ENCODE results near the gene GPC6. TPM values are rescaled to one million over a fixed set of nuclear protein-coding genes. Genes with fewer than 3 reads are reported as not detected.

Gene GPC6
- total and polyA plus RNA-seq, 4 donors, result 5.9 to 29.1 (median 18.2) TPM

DNA sequence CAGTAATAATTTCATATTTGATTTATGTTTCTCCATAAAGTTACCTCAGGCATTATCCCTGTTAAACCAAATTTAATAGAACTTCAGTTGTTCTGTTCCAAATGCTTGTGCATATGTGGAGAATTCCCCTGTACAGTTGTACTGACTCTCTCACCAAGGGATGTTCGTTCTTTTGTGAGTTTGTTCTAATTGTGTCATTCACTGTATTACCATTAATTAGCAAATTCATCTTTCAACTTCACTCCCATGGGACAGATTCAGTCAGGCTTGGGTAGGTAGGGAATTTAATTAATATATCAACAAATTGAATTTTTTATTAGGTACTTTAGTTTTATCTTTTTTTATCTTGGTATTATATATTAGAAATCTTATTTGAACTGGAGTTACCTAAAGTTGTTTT, 987.5 kb downstream of the GPC6 start:
- no peaks in the 10 kb centered on the region for H3K36me3 ChIP-seq (ENCODE audit: control insufficient read depth in 4 of 4, insufficient read depth in 3 of 4, low read depth in 1 of 4, low read length in 3 of 4)
- TF ChIP-seq HNF4A (conservative IDR thresholded peaks at IDR 0.05), result no peak
- no peak for TF ChIP-seq RXRA (IDR thresholded peaks at IDR 0.05)
- TF ChIP-seq, protein P1, sequence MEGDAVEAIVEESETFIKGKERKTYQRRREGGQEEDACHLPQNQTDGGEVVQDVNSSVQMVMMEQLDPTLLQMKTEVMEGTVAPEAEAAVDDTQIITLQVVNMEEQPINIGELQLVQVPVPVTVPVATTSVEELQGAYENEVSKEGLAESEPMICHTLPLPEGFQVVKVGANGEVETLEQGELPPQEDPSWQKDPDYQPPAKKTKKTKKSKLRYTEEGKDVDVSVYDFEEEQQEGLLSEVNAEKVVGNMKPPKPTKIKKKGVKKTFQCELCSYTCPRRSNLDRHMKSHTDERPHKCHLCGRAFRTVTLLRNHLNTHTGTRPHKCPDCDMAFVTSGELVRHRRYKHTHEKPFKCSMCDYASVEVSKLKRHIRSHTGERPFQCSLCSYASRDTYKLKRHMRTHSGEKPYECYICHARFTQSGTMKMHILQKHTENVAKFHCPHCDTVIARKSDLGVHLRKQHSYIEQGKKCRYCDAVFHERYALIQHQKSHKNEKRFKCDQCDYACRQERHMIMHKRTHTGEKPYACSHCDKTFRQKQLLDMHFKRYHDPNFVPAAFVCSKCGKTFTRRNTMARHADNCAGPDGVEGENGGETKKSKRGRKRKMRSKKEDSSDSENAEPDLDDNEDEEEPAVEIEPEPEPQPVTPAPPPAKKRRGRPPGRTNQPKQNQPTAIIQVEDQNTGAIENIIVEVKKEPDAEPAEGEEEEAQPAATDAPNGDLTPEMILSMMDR (IDR thresholded peaks at IDR 0.05; ENCODE audit: low read depth, low read length, missing input control), result no peak
- TF ChIP-seq FOXA1 (IDR thresholded peaks at IDR 0.05), result no peak
- TF ChIP-seq JUND (IDR thresholded peaks at IDR 0.05), result no peak
- no peak for TF ChIP-seq HNF4G (IDR thresholded peaks at IDR 0.05)
- no peaks in the 10 kb centered on the region for H3K27me3 ChIP-seq (ENCODE audit: control insufficient read depth in 4 of 4, insufficient read depth in 4 of 4, low read length in 3 of 4)
- DNase-seq (ENCODE audit: low spot score), result no peak
- 92% methylated on average over 1 of the region's 1 CpG for WGBS
- H3K9me3 ChIP-seq (ENCODE audit: control insufficient read depth in 4 of 4, low read length in 3 of 4), result no peaks in the 10 kb centered on the region
- no peaks in the 10 kb centered on the region for H3K4me1 ChIP-seq (ENCODE audit: control insufficient read depth in 4 of 4, insufficient read depth in 4 of 4, low read length in 3 of 4)
- H3K27ac ChIP-seq (ENCODE audit: low read depth in 1 of 2, low read length in 2 of 2), result no peak overlapping the region
- H3K9ac ChIP-seq (ENCODE audit: low read depth in 1 of 2, low read length in 2 of 2), result no peak overlapping the region
- H3K4me3 ChIP-seq (ENCODE audit: low read depth in 1 of 3, low read length in 3 of 3), result no peak overlapping the region

- H3K9ac ChIP-seq (ENCODE audit: low read depth in 1 of 2, low read length in 2 of 2), result no peak overlapping the region
- H3K4me3 ChIP-seq (ENCODE audit: low read depth in 1 of 3, low read length in 3 of 3), result no peak overlapping the region
- no peak overlapping the region for H3K27ac ChIP-seq (ENCODE audit: low read depth in 1 of 2, low read length in 2 of 2)
- TF ChIP-seq FOXA1 (IDR thresholded peaks at IDR 0.05) (no peak), FOXA2 (IDR thresholded peaks at IDR 0.05) (no peak), JUND (IDR thresholded peaks at IDR 0.05) (no peak), HNF4A (conservative IDR thresholded peaks at IDR 0.05) (no peak)
- TF ChIP-seq, protein P1 (IDR thresholded peaks at IDR 0.05; ENCODE audit: low read depth, low read length, missing input control), result no peak
- no peak for DNase-seq (ENCODE audit: low spot score)
- 93% methylated on average over 3 of the region's 3 CpGs for WGBS
- H3K4me1 ChIP-seq (ENCODE audit: control insufficient read depth in 4 of 4, insufficient read depth in 4 of 4, low read length in 3 of 4), result no peaks in the 10 kb centered on the region
- H3K36me3 ChIP-seq (ENCODE audit: control insufficient read depth in 4 of 4, insufficient read depth in 3 of 4, low read depth in 1 of 4, low read length in 3 of 4), result no peaks in the 10 kb centered on the region
- no peaks in the 10 kb centered on the region for H3K9me3 ChIP-seq (ENCODE audit: control insufficient read depth in 4 of 4, low read length in 3 of 4)
- H3K27me3 ChIP-seq (ENCODE audit: control insufficient read depth in 4 of 4, insufficient read depth in 4 of 4, low read length in 3 of 4), result no peaks in the 10 kb centered on the region
Observed at GRCh38 chr13:94214975-94215374, 988.4 kb downstream of the GPC6 start.

GRCh38 chr13:94216476-94216875, 989.9 kb downstream of the GPC6 start:
- no peak for DNase-seq (ENCODE audit: low spot score)
- H3K9ac ChIP-seq (ENCODE audit: low read depth in 1 of 2, low read length in 2 of 2), result no peak overlapping the region
- no peaks in the 10 kb centered on the region for H3K36me3 ChIP-seq (ENCODE audit: control insufficient read depth in 4 of 4, insufficient read depth in 3 of 4, low read depth in 1 of 4, low read length in 3 of 4)
- no peaks in the 10 kb centered on the region for H3K9me3 ChIP-seq (ENCODE audit: control insufficient read depth in 4 of 4, low read length in 3 of 4)
- no peaks in the 10 kb centered on the region for H3K27me3 ChIP-seq (ENCODE audit: control insufficient read depth in 4 of 4, insufficient read depth in 4 of 4, low read length in 3 of 4)
- H3K4me1 ChIP-seq (ENCODE audit: control insufficient read depth in 4 of 4, insufficient read depth in 4 of 4, low read length in 3 of 4), result no peaks in the 10 kb centered on the region
- 77% methylated on average over 1 of the region's 1 CpG for WGBS
- H3K4me3 ChIP-seq (ENCODE audit: low read depth in 1 of 3, low read length in 3 of 3), result no peak overlapping the region
- no peak overlapping the region for H3K27ac ChIP-seq (ENCODE audit: low read depth in 1 of 2, low read length in 2 of 2)
- no peak for TF ChIP-seq MAX (IDR thresholded peaks at IDR 0.05)
- no peak for TF ChIP-seq SP1 (IDR thresholded peaks at IDR 0.05)

DNA sequence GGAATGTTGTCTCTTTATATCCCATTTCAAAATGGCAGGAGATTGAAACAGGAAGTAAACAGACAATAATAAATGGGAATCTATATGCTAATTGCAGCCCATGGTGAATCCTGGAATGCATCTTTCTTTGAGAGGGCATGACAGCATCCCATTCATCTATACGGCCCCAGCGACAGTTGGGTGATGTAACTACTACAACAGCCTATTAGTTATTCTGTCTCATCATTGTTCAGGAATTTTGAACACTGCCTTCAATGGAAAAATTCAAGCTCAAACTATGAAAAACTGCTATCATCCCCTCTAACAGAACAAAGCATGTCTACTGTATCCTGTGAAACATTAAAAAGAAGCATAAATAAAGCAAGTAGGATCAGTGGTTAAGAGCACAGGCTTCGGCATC, 990.8 kb downstream of the GPC6 start:
- TF ChIP-seq FOXA1 (IDR thresholded peaks at IDR 0.05), result no peak
- TF ChIP-seq FOXA2 (IDR thresholded peaks at IDR 0.05), result no peak
- no peak for TF ChIP-seq TAF1 (conservative IDR thresholded peaks at IDR 0.05)
- no peak for TF ChIP-seq RXRA (IDR thresholded peaks at IDR 0.05)
- TF ChIP-seq RAD21 (IDR thresholded peaks at IDR 0.05), result no peak
- TF ChIP-seq NR2F2 (IDR thresholded peaks at IDR 0.05), result no peak
- no peak for TF ChIP-seq MAX (IDR thresholded peaks at IDR 0.05)
- TF ChIP-seq GABPA (IDR thresholded peaks at IDR 0.05 in 1 of 2, conservative IDR thresholded peaks at IDR 0.05 in 1 of 2), result no peak
- no peak overlapping the region for H3K9ac ChIP-seq (ENCODE audit: low read depth in 1 of 2, low read length in 2 of 2)
- no peaks in the 10 kb centered on the region for H3K36me3 ChIP-seq (ENCODE audit: control insufficient read depth in 4 of 4, insufficient read depth in 3 of 4, low read depth in 1 of 4, low read length in 3 of 4)
- H3K9me3 ChIP-seq (ENCODE audit: control insufficient read depth in 4 of 4, low read length in 3 of 4), result no peaks in the 10 kb centered on the region
- no peaks in the 10 kb centered on the region for H3K27me3 ChIP-seq (ENCODE audit: control insufficient read depth in 4 of 4, insufficient read depth in 4 of 4, low read length in 3 of 4)
- WGBS, result 96% methylated on average over 3 of the region's 3 CpGs
- DNase-seq (ENCODE audit: low spot score), result no peak
- H3K4me1 ChIP-seq (ENCODE audit: control insufficient read depth in 4 of 4, insufficient read depth in 4 of 4, low read length in 3 of 4), result no peaks in the 10 kb centered on the region
- no peak overlapping the region for H3K27ac ChIP-seq (ENCODE audit: low read depth in 1 of 2, low read length in 2 of 2)
- no peak overlapping the region for H3K4me3 ChIP-seq (ENCODE audit: low read depth in 1 of 3, low read length in 3 of 3)

Measured in liver (tissue), 9 donors.